Measurements from ENCODE around the gene CUTC.

DNA sequence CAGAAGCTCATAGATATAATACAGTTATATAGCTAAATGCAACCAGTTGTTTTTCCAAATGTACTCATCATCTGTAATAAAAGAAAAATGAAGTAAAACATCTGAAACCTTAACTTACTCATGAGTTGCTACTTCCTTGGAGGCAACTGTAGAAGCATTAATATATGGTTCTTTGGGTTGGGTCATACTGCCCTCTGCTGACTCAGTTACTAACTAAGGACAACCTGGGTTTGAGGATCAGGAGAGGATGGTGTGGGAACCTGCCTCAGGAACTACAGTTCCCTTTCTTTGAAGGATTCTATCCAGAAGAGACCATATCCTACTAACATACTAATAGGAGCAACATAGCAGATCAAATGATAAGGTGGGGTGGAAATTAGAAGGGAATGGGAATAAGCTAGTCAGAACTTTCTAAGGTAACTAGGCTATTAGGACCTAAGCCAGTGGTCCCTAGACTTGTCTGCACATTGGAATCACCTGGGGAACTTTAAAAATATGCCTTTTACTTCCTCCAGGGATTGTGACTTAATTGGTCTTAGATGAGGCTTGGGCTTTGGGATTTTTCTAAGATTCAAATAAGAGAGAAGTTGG, 20.8 kb upstream of the CUTC start:
- TF ChIP-seq GATA2 (IDR thresholded peaks at IDR 0.05; ENCODE audit: low read depth, low read length): no peak
- TF ChIP-seq GATA3 (IDR thresholded peaks at IDR 0.05; ENCODE audit: low read depth, low read length): no peak
